Astrocyte of the hippocampus (primary cell): Measurements from ENCODE around the gene FRRS1L.

ENCODE experiments used
- DNase-seq: peaks from one replicate; pipeline ENCODE4 v3.0.0; 2011; ENCODE audit warnings: low read depth, low spot score

Gene FRRS1L

DNA sequence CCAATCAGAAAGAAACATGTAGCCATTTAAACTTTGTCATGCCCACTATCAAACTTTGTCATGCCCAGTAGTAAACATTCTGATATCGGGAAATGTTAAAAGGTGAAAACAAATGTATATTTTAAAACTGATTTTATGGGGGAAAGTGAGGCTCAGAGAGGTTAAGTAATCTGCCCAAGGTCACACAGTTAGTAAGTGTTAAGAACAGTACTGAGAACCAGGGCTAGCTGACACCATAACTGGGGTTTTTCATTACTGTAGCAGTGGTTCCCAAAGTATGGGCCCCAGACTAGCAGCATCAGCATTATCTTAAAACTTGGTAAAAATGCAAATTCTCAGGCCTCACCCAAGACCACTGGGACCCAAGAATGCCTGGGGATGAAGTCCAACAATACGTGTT, 9.9 kb upstream of the FRRS1L start:
- DNase-seq = no peak

DNA sequence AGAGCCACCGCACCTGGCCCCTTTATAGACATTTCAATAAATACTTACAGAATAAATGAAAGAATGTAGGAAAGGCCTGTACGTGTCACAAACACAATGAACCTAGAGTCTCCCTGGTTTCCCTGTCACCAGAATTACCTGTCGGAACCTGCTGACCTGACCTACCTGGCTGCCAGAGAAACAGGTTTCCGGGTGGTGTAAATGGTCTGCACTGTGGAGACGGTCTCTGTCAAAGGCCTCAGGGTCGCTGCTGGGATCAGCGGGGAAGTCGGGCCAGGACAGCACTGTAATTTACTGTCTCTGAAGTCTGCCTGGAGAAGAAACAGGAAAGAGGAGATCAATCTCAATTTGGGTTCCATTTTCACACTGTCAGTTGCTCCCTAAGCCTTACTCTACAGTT, 9.3 kb upstream of the FRRS1L start:
- DNase-seq = no peak

GRCh38 chr9:109172935-109173334, 5.9 kb upstream of the FRRS1L start:
- DNase-seq = no peak

- DNase-seq = peak; percentile 42
These were observed 4.9 kb upstream of the FRRS1L start for GRCh38 chr9:109171926-109172325.

DNA sequence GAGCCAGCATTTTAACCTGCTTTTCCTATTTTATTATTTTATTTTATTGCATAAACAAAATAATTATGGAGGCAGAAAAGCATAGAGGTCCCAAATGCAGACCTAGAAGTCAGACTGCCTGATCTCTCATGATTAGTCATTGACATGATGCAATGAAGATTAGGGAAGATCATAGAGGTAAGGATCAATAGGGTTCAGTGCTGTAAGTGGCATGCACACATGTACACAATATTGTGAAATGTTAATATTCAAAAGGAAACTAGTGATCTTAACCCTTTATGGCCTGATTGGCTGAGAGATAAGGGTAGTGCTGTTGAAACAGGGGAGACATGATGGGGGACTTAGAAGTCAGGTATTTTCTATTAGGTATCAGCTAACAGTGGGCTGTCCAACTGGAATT, 1.1 kb upstream of the FRRS1L start:
- no peak for DNase-seq

DNA sequence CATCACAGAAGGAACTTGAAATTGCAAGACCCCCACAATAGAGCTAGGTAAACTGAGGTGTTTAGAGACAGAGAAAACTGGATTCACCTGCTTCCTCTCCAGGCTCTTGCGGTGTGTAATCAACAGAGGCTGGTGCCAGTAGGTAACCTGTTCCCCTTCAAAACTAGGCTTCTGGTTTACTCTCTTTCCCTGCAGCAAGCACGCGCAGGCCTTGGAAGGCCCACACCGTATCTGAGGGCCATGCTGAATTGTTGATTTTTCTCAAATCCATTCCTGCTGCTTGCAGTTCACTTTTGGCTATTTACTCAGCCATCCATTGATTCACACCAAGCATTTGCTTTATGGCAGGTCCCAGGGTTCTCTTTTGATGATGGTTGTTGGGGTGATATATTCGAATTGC, 667 bp upstream of the FRRS1L start:
- no peak for DNase-seq

- DNase-seq = no peak
These were observed 778 bp downstream of the FRRS1L start for GRCh38 chr9:109166171-109166770.

- DNase-seq = no peak
These were observed 3.0 kb downstream of the FRRS1L start for GRCh38 chr9:109164042-109164441.

GRCh38 chr9:109163194-109163593, 3.9 kb downstream of the FRRS1L start:
- no peak for DNase-seq

DNA sequence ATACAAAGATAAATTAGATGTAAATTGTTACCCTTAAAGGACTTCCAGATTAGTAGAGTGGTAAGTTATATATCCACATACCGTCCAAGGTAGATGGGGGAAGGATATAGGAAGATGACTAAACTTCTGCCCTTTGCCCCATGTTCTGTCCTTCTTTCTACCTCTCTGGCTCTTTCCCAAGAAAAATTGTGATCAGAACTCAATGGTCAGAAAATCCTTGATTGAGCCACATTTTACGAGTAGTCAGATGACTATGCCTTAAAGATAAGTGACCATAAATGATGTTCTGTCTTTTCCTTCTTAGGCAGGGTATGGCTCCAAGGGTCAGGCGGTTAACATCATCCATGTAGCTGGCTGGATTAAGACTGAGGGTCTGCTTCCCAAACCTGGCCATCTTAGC, 4.4 kb downstream of the FRRS1L start:
- no peak for DNase-seq

GRCh38 chr9:109161471-109161870, 5.6 kb downstream of the FRRS1L start:
- DNase-seq = no peak

DNA sequence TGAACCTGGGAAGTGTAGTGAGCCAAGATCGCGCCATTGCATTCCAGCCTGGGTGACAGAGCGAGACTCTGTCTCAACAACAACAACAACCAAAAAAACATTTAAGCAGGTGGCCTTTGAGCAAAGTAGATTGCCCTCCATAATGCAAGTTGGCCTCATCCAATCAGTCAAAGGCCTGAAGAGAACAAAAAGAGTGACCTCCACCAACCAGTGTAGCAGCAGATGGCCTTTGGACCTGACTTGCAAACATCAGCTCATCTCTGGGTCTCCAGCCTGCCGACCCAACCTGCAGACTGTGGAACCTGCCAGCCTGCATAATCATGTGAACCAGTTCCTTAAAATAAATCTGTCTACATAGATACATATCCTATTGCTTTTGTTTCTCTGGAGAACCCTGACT, 7.5 kb downstream of the FRRS1L start:
- DNase-seq = no peak

- DNase-seq = no peak
These were observed 8.4 kb downstream of the FRRS1L start for GRCh38 chr9:109158651-109159050.

- DNase-seq = no peak
These were observed 10.3 kb downstream of the FRRS1L start for GRCh38 chr9:109156708-109157107.

DNA sequence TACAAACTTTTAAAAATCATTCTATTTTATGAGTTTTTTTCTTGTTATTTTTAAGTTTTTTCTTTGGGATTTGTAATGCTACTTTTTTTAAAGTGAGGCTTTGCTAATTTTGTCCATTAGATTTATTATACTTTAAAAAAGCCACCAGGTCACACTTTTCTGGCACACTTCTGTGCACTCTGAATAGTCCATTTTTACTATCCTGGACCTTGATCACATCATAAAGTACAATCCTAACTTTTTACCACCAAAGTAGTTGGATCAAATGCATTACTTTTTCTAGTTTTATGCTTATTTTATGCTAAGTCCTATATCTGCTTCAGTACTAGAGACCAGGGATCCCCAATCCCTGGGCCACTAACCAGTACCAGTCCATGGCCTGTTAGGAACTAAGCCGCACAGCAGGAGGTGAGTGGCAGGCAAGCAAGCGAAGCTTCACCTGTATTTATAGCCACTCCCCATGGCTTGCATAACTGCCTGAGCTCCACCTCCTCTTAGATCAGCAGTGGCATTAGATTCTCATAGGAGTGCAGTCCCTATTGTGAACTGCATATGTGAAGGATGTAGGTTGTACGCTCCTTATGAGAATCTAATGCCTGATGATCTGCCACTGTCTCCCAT, 16.0 kb downstream of the FRRS1L start:
- no peak for DNase-seq

DNA sequence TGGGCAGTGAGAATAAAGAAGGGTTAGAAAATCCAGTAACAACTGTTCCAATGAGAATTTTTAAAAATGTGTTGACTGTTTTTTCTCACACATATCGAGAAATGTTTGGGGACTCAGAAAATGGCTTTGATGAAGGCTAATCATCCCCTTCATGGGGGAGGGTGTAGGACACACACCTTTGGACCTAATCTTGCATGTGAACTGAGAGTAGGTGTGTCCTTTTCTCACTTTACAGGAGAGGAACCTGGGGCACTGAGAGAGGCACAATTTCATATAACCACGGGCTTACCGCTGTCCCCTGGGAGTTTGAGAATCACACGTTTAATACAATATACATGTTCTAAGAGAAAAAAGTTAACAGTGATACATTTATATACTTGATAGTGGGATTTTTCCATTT, 17.3 kb downstream of the FRRS1L start:
- no peak for DNase-seq

DNA sequence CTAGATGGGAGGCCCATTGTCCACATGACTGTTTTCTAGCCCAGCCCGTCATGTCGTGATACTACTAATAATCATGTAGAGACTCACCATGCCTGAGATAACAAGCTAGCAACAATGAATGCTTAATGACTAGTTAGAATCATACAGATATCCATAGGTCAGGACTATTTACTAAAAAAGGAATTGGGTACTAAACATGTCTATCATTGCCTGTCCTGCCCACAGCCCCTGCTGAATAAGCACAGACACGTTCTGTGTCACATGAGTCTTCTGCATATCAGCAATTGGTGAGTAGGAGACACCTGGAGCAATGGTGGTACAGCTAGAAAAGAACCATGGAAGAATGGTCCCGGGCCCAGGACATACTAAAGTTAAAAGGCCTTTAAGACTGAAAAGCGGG, 18.0 kb downstream of the FRRS1L start:
- DNase-seq = no peak

GRCh38 chr9:109145051-109145450, 22.0 kb downstream of the FRRS1L start:
- DNase-seq = no peak

- DNase-seq = peak; percentile 10
These were observed 23.0 kb downstream of the FRRS1L start for GRCh38 chr9:109143881-109144562.

DNA sequence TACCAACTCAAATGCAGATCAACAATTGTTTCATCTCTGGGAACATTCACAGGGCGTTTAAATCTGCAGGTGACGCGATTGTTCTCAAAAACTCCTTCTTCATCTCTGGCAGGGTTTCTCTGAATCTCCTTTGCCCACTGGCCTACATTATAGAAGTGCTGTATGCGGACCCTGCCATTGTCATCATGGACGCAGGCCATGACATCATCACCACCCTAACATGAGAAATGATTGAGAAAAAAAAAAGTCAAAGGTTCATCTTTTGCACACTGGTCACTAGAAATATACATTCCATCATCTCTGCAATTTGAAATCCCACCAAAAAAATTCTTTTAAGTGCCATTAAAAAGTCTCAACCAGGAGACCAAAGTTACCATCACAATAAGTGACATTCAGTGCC, 25.7 kb downstream of the FRRS1L start:
- no peak for DNase-seq

- DNase-seq = no peak
These were observed 27.2 kb downstream of the FRRS1L start for GRCh38 chr9:109139851-109140250.

DNA sequence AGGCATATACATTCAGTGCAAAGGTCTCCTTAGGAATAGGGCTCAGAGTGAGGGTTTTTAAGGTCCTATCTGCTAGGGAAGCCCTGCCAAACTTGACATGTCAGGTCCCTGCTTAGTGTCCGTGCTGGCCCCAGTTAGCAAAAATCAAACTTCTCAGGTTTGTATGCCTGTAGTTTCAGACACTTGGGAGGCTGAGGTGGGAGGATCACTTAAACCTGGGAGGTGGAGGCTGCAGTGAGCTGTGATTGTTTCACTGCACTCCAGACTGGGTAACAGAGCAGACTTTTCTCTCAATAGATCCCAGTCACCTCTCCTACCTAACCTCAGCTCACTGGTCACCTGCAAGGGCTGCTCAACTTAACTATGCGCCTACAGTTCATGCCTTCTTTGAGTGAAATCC, 28.6 kb downstream of the FRRS1L start:
- DNase-seq = no peak

DNA sequence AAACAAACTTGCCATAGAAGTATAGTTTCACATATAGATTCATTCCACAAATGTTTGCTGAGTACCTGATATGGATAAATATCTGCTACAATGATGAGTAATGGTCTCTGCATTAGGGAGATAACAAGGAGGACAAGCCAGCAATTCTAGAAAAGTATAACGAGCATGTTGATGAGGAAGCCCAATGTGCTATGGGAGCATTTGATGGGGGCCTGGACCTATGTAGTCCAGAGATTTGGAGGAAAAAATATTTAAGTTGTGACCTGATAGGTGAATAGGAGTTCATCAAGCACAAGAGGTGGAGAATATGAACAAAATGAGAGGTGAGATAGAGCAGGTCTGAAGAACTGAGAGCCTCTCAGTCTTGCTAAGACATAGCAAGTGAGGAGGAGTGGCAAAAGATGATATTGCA, 32.9 kb downstream of the FRRS1L start:
- no peak for DNase-seq
